HG03066 (cell line): ENCODE data around the gene LPAR5.

Source experiments
- ATAC-seq: cut with Tn5 transposase; IDR thresholded peaks from one replicate; pipeline ENCODE4 v1.9.1; 2021; ENCODE audit warnings: low read depth; ENCODE audit not compliant: unreplicated experiment

The LPAR5 gene

GRCh38 chr12:6635856-6636531 lies at the start of gene LPAR5:
Gene LPAR5 (minus strand): TSS chr12:6635959. CDS start chr12:6621248, 14,711 bp downstream.
- ATAC-seq = peak; percentile 44

GRCh38 chr12:6684609-6685008 lies 48.9 kb upstream of the LPAR5 start:
- no peak for ATAC-seq

- ATAC-seq = no peak
Observed at GRCh38 chr12:6676962-6677361, 41.2 kb upstream of the LPAR5 start.

- ATAC-seq = no peak
Observed at GRCh38 chr12:6672143-6672542, 36.4 kb upstream of the LPAR5 start.

GRCh38 chr12:6667559-6668210 lies 31.9 kb upstream of the LPAR5 start:
- no peak for ATAC-seq

- ATAC-seq = no peak
Observed at GRCh38 chr12:6666211-6666610, 30.5 kb upstream of the LPAR5 start.

- ATAC-seq = no peak
Observed at GRCh38 chr12:6664902-6665301, 29.1 kb upstream of the LPAR5 start.

GRCh38 chr12:6662906-6663742 lies 27.4 kb upstream of the LPAR5 start, which contains the start of gene ING4:
Gene ING4 (minus strand): TSS chr12:6663119. CDS start chr12:6663101, 18 bp downstream.
- peak; percentile 99 for ATAC-seq

- peak; percentile 29 for ATAC-seq
Observed at GRCh38 chr12:6662602-6662905, 26.8 kb upstream of the LPAR5 start.

- no peak for ATAC-seq
Observed at GRCh38 chr12:6653987-6654386, 18.2 kb upstream of the LPAR5 start.

- no peak for ATAC-seq
Observed at GRCh38 chr12:6653342-6653741, 17.6 kb upstream of the LPAR5 start.

- ATAC-seq = no peak
Observed at GRCh38 chr12:6652391-6652790, 16.6 kb upstream of the LPAR5 start.

GRCh38 chr12:6650832-6651231 lies 15.1 kb upstream of the LPAR5 start:
- ATAC-seq = no peak

GRCh38 chr12:6647083-6647604 lies 11.4 kb upstream of the LPAR5 start, which contains the start of gene ACRBP:
Gene ACRBP (minus strand): TSS chr12:6647432. CDS start chr12:6647366, 66 bp downstream.
- no peak for ATAC-seq

GRCh38 chr12:6646276-6647082 lies 10.7 kb upstream of the LPAR5 start:
- ATAC-seq = no peak

GRCh38 chr12:6644903-6645302 lies 9.1 kb upstream of the LPAR5 start:
- ATAC-seq = no peak

- no peak for ATAC-seq
Observed at GRCh38 chr12:6644257-6644596, 8.5 kb upstream of the LPAR5 start.

GRCh38 chr12:6643569-6644256 lies 8.0 kb upstream of the LPAR5 start:
- ATAC-seq = no peak

GRCh38 chr12:6641131-6641530 lies 5.4 kb upstream of the LPAR5 start:
- ATAC-seq = no peak

GRCh38 chr12:6640497-6640896 lies 4.7 kb upstream of the LPAR5 start:
- ATAC-seq = no peak
